Inferior parietal cortex (tissue), 1 donor: ENCODE results near the gene EIF5B.
"Not testable (repeated sequence)": the region's sequence is repeated elsewhere in the genome, so short reads cannot be mapped to it uniquely, and the experiment has no call there.

Experiments
- DNase-seq: peaks from one replicate; pipeline ENCODE4 v3.0.0-alpha.2; 2016; ENCODE audit errors: extremely low spot score

Gene EIF5B, protein sequence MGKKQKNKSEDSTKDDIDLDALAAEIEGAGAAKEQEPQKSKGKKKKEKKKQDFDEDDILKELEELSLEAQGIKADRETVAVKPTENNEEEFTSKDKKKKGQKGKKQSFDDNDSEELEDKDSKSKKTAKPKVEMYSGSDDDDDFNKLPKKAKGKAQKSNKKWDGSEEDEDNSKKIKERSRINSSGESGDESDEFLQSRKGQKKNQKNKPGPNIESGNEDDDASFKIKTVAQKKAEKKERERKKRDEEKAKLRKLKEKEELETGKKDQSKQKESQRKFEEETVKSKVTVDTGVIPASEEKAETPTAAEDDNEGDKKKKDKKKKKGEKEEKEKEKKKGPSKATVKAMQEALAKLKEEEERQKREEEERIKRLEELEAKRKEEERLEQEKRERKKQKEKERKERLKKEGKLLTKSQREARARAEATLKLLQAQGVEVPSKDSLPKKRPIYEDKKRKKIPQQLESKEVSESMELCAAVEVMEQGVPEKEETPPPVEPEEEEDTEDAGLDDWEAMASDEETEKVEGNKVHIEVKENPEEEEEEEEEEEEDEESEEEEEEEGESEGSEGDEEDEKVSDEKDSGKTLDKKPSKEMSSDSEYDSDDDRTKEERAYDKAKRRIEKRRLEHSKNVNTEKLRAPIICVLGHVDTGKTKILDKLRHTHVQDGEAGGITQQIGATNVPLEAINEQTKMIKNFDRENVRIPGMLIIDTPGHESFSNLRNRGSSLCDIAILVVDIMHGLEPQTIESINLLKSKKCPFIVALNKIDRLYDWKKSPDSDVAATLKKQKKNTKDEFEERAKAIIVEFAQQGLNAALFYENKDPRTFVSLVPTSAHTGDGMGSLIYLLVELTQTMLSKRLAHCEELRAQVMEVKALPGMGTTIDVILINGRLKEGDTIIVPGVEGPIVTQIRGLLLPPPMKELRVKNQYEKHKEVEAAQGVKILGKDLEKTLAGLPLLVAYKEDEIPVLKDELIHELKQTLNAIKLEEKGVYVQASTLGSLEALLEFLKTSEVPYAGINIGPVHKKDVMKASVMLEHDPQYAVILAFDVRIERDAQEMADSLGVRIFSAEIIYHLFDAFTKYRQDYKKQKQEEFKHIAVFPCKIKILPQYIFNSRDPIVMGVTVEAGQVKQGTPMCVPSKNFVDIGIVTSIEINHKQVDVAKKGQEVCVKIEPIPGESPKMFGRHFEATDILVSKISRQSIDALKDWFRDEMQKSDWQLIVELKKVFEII

DNA sequence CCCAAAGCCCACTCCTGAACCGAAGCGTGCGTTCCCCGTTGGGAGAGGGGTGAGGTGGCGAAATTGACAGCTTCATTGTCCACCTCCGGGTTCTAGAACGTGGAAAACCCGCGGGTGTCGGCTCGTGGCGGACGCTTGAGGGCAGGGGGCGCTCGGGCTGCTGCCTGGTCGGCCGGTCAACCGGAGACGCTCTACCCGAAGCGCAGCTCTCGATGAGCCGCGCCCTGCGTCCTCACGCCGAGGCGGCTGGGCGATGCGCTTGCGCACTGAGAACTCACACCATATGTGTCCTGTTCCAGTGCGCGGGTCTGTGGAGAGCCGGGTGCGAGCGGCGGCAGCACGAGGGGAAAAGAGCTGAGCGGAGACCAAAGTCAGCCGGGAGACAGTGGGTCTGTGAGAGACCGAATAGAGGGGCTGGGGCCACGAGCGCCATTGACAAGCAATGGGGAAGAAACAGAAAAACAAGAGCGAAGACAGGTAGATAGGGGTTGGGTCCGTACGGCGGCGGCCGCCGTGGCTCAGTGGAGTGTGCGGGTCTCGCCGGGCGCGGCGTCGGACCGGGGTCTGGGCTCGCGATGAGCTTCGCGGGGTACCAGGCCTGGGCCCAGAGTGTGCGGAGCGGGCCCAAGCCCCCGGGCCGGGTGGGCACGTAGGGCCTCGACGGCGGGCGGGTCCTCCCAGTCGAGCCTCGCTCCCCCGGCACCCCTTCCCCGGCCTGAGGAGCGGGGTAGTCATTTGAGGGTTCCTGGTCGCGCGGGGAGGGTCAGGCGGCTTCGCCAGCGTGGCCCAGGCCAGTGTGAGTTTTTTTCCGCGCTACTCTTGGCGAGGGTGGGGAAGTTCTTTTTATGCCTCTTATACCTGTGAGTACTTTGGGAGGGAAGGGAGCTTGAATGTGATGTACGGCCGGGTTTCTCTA is at the start of gene EIF5B:
Gene EIF5B, plus strand, starts transcription at position 277 of the 916 bp plus-strand sequence. Its CDS starts 166 bp downstream, at position 443.
- DNase-seq: peak; percentile 98

DNA sequence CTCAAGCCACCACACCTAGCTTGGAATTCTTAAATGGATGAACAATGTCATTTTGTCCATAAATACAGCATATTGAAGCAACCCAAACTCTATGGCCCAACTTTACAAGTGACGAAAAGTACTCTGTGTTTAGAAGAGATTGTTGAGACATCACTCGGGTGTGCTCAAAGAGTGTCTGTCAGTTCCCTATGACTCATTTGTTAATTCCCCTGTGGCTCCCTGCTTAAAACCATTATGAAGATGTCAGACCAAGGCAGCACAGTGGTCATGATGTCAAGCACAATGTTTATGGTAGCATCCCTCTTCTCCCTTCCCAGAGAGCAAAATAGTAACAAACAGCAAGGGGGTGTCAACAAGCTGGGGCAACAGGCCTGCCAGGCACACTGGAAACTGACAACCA is 39.2 kb upstream of the EIF5B start:
- no peak for DNase-seq

DNA sequence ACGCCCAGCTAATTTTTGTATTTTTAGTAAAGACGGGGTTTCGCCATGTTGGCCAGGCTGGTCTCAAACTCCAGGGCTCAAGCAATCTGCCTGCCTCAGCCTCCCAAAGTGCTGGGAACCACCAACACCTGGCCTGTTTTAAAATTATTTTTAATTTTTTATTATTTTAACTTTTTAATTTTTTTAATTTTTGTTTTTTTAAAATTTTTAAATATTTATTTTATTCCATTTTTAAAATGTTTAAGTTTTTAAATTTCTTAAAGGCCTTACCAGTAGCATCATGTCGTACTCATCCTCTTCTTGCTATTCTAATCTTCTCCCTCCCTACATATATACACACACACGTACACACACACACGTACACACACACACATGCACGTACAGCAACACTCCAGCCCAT is 37.6 kb upstream of the EIF5B start:
- no peak for DNase-seq

DNA sequence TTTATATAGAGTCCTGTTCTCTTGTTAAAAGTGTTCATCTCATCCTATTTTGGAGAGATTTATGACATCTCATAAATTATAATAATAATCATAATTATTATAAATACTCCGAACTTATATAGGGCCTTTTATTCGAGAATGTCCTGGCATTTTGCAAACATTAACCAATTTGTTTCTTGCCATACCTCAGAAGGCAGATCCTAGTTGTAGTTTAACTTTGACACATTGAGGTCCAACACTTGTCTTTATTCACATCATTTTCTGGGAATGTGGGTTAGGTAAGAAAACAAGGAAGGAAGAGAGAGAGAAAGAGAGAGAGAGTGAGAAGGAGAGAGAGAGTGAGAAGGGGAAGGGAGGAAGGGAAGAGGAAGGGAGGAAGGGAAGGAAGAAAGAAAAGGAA is 36.1 kb upstream of the EIF5B start, which contains the start of gene LYG1:
Gene LYG1, minus strand, starts transcription at position 101 of the 400 bp plus-strand sequence. CDS start 5,527 bp downstream, outside the sequence.
- DNase-seq: not testable (repeated sequence)

DNA sequence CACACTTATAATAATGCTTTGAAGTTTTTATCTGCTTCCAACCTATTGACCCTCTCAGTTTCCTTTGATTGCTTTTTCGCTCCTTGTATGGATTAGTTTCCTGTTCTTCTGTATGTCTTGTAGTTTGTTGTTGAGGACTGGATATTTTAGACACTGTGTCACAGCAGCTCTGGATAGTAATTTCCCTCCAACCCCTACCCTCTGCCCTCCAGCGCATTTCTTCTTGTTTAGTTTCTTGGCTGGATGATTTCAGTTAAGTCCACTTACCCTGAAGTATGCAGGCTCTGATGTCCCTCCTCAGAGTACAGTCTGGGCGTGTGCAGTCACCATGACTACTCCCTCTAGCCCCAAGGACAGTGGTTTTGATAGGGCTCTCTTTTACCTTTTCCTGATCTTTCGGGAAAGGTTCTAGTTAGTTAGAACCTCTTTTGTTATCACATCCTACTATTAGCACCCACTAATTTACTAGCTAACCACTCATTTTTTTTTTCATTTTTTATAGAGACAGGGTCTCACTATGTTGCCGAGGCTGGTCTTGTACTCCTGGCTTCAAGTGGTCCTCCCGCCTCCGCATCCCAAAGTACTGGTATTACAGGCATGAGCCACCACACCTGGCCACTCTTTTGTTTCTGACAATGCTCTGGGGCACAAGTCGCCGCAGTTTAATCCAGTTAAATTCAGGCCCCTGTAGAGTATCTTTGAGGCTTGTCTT is 19.9 kb upstream of the EIF5B start:
- DNase-seq: no peak

DNA sequence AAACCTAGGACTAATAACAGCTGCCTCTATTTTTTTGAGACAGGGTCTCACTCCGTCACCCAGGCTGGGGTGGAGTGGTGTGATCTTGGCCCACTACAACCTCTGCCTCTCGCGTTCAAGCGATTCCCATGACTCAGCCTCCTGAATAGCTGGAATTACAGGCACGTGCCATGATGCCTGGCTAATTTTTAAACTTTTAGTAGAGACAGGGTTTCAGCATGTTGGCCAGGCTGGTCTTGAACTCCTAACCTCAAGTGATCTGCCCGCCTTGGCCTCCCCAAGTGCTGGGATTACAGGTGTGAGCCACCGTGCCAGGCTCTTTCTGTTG is 19.4 kb upstream of the EIF5B start:
- DNase-seq: not testable (repeated sequence)

DNA sequence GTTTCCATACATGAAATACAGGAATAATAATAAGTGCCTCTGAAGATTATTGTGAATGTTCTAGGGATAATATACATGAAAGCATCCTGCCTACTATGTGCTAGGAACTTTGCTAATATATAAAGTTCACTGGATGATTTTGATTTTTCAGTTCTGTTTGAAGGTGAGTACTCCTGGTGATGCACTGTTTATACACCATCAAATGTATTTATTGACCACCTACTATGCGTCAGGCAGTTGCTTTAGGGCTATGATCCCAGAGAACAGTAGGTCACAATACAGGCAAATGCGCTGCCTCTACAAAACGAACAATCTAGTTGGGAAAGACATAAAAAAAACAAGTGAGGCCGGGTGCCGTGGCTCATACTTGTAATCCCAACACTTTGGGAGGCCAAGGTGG is 11.8 kb upstream of the EIF5B start:
- DNase-seq: no peak

DNA sequence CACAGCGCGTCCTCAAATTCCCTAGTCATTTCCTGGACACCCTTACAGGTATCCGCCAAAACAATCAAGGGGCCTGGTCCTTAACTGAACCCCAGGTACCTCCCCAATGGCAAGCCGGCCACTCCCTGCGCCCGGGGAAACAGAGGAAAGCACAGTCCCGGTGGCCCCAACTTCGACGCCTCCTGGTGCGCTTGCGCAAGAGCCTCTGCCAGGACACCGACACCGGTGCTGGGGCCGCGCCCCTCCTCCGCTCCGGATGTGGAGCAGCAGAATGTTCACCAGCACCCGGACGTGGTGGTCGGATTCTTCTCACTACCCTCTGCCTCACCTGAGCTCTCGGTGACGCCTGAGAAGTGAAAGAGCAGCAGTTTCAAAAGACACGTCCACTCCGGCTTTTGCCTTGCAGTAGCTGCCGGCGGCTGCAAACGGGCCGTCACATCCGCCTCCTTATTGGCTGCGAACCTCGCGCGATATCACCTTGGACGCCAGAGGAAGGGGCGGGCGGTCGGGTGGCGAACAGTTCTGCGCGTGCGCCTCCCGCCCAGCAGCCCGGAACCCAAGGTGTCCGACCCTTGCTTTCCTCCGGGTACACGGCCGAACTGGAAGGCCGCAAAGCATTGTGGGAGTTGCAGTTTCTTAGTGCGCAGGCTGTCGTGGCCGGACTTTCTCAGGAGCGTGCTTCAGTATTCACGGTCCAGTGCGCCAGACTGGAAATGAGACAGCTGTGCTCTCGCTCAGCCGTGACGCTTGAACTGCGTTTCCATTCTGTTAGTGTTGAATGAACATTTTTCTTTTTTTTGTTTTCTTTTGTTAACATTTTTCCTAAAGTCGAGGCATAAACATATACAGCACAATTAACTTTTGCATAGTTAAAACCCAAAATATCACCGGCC is 1.0 kb upstream of the EIF5B start, which contains the start of gene TXNDC9:
Gene TXNDC9, minus strand, starts transcription at position 423 of the 893 bp plus-strand sequence. CDS start 3,123 bp downstream, outside the sequence.
- DNase-seq: peak; percentile 99

DNA sequence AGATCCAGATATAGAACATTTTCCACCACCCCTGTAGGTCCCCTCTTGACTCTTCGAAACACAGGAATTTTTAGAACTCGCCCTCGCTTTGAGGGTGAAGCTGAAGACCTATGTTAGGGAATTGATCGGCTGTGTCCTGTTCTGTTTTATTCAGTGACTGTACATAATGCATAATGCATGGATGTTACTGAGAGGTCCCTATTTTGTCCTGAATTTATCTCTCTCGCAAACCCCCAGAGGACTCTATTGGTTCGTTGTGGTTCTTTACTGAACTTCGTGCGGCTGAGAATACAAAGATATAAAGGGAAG is 431 bp upstream of the EIF5B start:
- DNase-seq: no peak

DNA sequence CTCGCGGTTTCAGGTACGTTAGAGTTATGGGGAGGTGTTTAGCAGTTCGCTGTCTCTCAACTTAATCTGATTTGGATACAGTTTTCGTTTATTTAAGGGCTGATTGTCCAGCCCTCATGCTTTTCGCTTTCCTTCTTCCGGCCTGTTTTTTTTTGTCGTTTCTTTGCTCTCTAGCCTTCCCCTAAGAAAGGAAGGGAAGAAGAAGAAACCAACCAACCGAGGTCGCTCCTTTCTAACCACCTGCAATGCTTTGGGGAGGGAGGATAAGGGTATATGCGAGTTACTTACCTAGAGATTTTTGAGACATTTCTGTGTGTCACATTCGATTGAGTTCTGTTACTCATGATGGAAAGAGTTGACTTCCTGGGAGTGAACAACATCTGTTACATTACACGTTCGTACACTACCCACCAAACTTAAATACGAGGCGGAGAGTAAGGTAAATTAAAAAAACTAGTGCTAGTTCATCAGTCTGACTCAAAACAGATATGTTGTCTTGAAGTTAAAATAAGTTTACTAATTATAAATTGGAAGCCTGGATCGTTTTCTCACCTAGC is 918 bp downstream of the EIF5B start:
- DNase-seq: no peak

DNA sequence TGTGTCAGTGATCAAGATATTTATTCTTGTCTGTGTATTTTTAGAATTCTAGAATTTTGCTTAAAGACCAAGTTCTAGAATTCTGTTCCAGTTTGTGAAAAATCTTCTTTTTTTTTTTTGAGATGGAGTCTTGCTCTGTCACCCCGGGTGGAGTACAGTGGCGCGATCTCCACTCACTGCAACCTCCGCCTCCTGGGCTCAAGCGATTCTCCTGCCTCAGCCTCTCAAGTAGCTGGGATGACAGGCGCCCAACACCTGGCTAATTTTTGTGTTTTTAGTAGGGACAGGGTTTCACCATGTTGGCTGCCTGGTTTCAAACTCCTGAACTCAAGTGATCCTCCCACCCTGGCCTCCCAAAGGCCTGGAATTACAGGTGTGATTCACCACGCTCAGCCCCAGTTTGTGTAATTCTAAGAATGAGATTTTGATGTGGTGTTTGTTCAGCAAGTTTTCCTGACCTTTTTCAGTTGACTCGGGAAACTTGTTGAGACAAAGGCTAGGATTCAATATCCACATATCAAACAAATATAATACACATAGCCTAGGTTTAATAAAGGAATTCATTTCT is 3.6 kb downstream of the EIF5B start:
- no peak for DNase-seq

DNA sequence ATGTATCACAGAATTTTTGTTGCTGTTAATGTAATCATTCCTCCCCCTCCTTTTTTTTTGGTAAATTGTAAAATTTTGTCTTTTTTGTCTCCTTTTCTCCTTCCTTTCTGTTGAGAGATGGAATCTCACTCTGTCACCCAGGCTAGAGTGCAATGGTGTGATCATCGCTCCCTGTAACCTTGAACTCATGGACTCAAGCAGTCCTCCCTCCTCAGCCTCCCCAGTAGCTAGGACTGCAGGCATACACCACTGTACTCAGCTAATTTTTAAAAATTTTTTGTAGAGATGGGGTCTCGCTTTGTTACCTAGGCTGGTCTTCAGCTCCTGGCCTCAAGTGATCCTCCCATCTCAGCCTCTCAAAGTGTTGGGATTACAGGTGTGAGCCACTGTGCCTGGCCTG is 5.3 kb downstream of the EIF5B start:
- DNase-seq: no peak

DNA sequence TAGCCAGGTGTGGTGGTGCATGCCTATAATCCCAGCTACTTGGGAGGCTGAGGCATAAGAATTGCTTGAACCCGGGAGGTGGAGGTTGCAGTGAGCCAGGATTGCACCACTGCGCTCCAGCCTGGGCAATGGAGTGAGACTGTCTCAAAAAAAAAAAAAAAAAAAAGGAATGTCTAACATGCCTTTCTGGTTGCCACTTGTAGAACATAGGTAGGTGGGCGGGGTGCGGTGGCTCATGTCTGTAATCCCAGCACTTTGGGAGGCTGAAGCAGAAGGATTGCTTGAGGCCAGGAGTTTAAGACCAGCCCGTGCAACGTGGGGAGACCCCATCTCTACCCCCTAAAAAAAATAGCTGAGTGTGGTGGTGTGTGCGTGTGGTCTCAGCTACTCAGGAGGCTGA is 8.3 kb downstream of the EIF5B start:
- not testable (repeated sequence) for DNase-seq

DNA sequence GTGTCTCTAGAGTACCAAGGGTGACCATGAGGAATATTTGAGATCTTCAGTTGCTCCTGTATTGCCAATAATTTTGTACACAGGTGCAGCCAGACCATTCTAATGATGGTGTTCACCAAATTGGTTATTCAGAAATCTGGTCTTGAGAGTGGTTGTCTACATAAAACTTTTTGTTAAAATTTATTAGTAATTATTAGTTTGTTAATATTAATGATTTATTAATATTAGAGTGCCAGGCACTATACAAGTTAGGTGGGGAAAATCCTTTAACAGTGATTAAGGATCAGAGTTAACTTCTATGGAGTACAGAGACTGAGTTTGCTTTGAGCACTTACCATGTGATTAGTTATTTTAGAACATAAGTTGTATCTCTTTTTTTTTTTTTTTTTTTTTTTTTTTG is 9.0 kb downstream of the EIF5B start:
- DNase-seq: no peak

DNA sequence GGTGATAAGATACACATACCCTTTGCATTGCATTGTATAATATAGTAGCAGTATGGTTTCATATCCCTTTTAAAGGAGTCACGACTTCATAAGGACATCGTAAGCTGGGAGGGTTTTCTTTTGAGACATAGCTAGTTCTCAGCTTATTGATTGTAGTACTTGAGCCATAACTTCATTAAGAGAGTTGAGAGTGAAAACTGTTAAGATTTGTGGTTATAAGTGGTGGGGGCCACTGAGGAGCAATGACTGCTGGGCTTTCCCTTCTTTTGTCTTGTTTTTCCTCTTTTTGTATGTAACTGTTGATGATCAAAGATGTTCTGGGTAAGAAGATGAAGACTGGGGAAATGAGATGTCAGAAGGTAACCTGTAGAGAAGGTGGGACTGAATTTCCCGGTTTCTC is 11.0 kb downstream of the EIF5B start:
- no peak for DNase-seq

DNA sequence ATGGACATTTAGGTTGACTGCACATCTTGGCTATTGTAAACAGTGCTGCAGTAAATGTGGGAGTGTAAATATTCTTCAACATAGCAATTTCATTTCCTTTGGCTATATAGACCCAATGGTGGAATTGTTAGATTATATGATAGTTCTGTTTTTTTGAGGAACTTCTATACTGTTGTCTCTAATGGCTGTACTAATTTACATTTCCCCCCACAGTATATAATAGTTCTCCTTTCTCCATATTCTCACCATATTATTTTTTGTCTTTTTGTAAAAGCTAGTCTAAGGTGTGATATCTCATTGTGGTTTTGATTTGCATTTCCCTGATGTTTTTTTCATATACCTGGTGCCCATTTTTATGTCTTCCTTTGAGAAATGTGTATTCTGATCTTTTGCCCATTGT is 13.0 kb downstream of the EIF5B start:
- no peak for DNase-seq

DNA sequence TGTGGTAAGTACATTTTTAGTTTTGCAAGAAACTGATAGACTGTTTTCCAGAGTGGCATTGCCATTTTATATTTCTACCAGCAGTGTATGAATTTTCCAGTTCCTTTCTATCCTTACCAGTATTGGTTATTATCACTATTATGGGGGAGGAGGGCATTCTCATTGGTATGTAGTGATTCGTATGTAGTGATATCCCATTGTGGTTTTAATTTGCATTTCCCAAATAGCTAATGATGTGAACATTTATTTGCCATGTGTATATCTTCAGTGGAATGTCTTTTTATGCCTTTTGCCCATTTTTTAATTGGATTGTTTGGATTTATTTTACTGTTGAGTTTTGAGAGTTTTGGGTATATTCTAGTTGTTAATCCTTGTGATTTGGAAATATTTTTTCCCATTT is 16.9 kb downstream of the EIF5B start:
- no peak for DNase-seq

DNA sequence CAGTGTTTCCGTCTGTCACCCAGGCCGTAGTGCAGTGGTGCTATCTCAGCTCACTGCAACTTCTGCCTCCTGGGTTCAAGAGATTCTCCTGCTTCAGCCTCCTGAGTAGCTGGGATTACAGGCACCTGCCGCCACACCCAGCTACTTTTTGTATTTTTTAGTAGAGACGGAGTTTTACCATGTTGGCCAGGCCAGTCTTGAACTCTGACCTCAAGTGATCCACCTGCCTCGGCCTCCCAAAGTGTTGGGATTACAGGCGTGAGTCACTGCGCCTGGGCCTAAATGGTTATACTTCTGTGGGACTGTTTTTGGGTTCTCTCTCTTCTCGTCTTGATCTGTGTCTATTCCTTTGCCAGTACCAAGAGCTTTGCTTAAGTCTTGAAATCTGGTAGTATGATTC is 17.6 kb downstream of the EIF5B start:
- not testable (repeated sequence) for DNase-seq

DNA sequence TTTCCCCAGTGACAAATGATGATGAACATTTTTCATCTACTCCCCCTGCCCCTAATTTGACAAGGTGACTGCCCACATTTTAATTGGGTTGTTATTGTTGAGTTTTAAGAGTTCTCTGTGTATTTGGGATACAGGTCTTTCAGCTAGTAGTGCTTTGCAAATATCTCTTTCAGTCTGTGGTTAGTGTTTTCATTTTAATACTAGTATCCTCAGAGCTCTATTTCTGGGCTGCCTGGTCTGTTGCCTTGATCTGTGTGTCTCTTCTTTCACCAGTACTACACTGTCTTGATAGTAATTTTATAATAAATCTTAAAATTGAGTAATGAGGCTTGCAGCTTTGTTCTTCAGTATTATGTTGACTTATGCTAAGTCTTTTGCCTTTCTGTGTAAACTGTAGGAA is 19.7 kb downstream of the EIF5B start:
- no peak for DNase-seq
